Thymus (tissue), 11 donors: ENCODE results near the gene CTSD. TPM values are rescaled to one million over a fixed set of nuclear protein-coding genes. Genes with fewer than 3 reads are reported as not detected.

Source experiments
- DNase-seq, 9 donors: peaks; one replicate each; pipeline ENCODE4 v3.0.0-alpha.2; 2013; ENCODE audit warnings: low spot score in 9 of 9, low read depth in 6 of 9, missing footprints in 1 of 9
- H3K27ac ChIP-seq, 2 donors: one replicate each; pipeline ENCODE4 v1.5.1; 2013; ENCODE audit warnings: control low read depth in 1 of 2, low read depth in 1 of 2, low read length in 1 of 2, mild to moderate bottlenecking in 1 of 2, moderate library complexity in 1 of 2
- H3K27me3 ChIP-seq, 2 donors: one replicate each; pipeline ENCODE4 v1.5.1; 2013; ENCODE audit warnings: low read length in 1 of 2; ENCODE audit not compliant: control insufficient read depth in 2 of 2, insufficient read depth in 1 of 2
- H3K36me3 ChIP-seq, 2 donors: one replicate each; pipeline ENCODE4 v1.5.1; 2013; ENCODE audit warnings: low read length in 1 of 2, mild to moderate bottlenecking in 1 of 2, moderate library complexity in 1 of 2; ENCODE audit not compliant: control insufficient read depth in 2 of 2, insufficient read depth in 2 of 2
- H3K4me1 ChIP-seq, 2 donors: one replicate each; pipeline ENCODE4 v1.5.1; 2013; ENCODE audit warnings: low read length in 2 of 2; ENCODE audit not compliant: control insufficient read depth in 2 of 2, insufficient read depth in 2 of 2
- H3K4me3 ChIP-seq, 2 donors: one replicate each; pipeline ENCODE4 v1.5.1; 2013; ENCODE audit warnings: low read length in 2 of 2, control low read depth in 1 of 2, mild to moderate bottlenecking in 1 of 2
- H3K9me3 ChIP-seq, 2 donors: one replicate each; pipeline ENCODE4 v1.5.1; 2013; ENCODE audit warnings: low read length in 1 of 2, mild to moderate bottlenecking in 1 of 2; ENCODE audit not compliant: control insufficient read depth in 2 of 2, insufficient read depth in 1 of 2
- WGBS: extraction: QIAGEN DNeasy Blood & Tissue Kit; methylation state at CpG from one replicate; pipeline ENCODE4 v1.1.7; 2013; 5-methylcytosine and 5-hydroxymethylcytosine counted together
- polyA plus RNA-seq: library from polyadenylated mRNA; stranded (reverse); fragments of 200-250 nt; gene quantifications from one replicate; pipeline ENCODE4 v1.2.3, GENCODE V29; 2013
- total RNA-seq: library from RNA; stranded (reverse); fragments of 120-200 nt; gene quantifications from one replicate; pipeline ENCODE4 v1.2.4, GENCODE V29; 2013
- donor health status: healthy.

CTSD gene
- total and polyA plus RNA-seq, 2 donors: 97.4 to 487 TPM

- WGBS: 58% methylated on average over 11 of the region's 11 CpGs
- peak in 1 of 9 donors; percentile 34 for DNase-seq
- Histone ChIP-seq H3K36me3 (no peaks in the 10 kb centered on the region), H3K4me1 (peaks cover 16 to 51% of the 10 kb centered on the region in 2 donors), H3K27me3 (peaks cover 0 to 24% of the 10 kb centered on the region in 2 donors), H3K27ac (no peak overlapping the region), H3K4me3 (no peak overlapping the region), H3K9me3 (peaks cover 0 to 5% of the 10 kb centered on the region in 2 donors)
These were observed 33.6 kb downstream of the CTSD start for GRCh38 chr11:1730059-1730629.

DNA sequence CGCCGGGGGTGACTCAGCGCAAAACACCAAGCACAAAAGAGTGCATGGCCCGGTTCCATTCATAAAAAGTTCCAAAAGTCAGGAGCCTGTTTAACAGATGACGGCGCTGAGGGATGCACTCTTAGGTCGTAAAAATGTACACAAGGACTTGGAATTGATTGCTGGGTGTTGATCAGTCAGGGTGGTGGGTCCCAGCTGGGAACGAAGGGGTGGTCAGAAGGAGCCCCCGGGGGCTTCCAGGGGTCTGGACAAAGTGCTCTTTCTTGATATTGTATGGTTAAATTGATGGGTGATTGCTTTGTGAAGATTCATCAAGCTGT, 34.1 kb downstream of the CTSD start:
- peaks cover 0 to 19% of the 10 kb centered on the region in 2 donors for H3K27me3 ChIP-seq
- peaks cover 0 to 5% of the 10 kb centered on the region in 2 donors for H3K9me3 ChIP-seq
- no peaks in the 10 kb centered on the region for H3K36me3 ChIP-seq
- DNase-seq: no peak
- H3K4me1 ChIP-seq: peaks cover 16 to 50% of the 10 kb centered on the region in 2 donors
- no peak overlapping the region for H3K4me3 ChIP-seq
- 87% methylated on average over 9 of the region's 9 CpGs for WGBS
- H3K27ac ChIP-seq: peak overlapping the region in 1 of 2 donors; percentile 52

DNA sequence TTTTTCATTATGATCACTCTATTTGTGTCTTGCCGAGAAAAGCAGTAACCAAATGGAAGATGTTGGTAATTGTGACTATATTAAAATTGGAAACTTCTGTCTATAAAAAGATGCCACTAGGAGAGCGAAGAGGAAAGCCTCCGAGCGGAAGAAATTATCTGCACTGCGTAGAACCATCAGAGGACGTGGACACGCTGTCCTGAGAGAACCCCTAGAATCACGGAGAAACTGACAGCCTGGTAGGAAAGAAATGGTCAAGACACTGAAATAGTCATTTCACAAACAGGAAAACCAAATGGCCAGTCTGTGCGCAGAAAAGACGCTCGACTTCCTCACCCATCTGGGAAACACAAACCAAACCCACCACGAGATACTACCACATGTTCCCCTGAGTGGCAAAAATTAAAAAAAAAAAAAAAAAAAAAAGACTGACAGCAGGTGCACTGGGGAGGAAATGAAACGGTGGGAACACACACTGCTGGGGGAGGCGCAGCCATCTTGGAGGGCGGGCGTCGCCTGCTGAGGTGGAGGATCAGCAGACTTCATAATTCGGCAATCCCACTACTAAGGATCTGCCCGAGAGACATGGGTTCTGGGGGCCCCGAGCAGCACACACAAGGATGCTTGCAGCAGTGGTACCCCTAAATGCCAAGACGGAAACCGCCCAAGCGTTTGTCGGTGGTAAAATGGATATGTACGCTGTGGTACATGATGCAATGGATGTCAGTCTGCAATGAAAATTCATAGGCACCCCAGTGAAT, 34.6 kb downstream of the CTSD start:
- Histone ChIP-seq H3K9me3 (peaks cover 0 to 5% of the 10 kb centered on the region in 2 donors), H3K4me3 (peak overlapping the region in 1 of 2 donors; percentile 39), H3K4me1 (peaks cover 13 to 45% of the 10 kb centered on the region in 2 donors), H3K27me3 (peaks cover 0 to 15% of the 10 kb centered on the region in 2 donors), H3K27ac (peak overlapping the region; percentile 47 to 71), H3K36me3 (no peaks in the 10 kb centered on the region)
- WGBS: 25% methylated on average over 25 of the region's 25 CpGs
- DNase-seq: peak; percentile 27 to 82 (median 49)

DNA sequence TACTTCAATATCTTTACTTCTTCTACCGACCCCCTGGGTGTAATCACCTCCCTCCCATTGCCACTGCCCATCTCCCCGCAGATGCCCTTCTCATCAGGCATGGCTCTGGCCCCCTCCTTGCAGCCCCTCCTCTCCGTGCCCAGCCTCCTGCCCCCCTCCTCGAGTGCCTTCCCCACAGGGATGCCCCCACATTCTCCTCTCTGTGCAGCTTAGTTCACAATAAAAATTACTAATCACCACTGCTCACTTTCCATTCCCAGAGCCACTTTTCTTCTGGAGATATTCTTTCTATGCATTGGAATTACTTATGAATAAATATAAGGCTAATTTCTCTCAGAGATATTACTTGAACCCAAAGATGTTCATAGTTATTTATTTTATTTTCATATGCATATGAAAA, 35.4 kb downstream of the CTSD start:
- no peak for DNase-seq
- no peaks in the 10 kb centered on the region for H3K36me3 ChIP-seq
- peaks cover 11 to 37% of the 10 kb centered on the region in 2 donors for H3K4me1 ChIP-seq
- WGBS: 62% methylated on average over 4 of the region's 4 CpGs
- H3K27ac ChIP-seq: no peak overlapping the region
- H3K4me3 ChIP-seq: no peak overlapping the region
- peaks cover 0 to 5% of the 10 kb centered on the region in 2 donors for H3K9me3 ChIP-seq
- H3K27me3 ChIP-seq: peaks cover 0 to 8% of the 10 kb centered on the region in 2 donors

DNA sequence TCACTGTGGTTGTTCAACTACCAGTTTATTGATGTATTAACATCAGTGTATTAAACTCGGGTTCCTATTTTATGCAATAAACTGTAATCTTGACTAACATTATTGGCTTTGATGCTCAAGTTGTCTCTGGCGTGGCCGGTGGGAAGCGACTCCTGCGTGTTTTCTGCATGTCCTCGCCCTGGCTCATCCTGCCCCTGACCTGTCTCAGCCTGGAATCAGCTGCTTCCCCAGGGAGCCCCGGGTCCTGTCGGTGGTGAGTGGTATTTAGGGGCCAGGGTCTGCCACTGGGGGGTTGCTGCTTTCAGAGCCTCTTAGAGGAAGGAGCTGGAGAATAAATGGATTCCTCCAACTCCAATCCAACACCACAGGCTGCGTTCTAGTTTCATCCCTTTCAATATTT, 35.9 kb downstream of the CTSD start:
- Histone ChIP-seq H3K27me3 (peaks cover 0 to 6% of the 10 kb centered on the region in 2 donors), H3K36me3 (no peaks in the 10 kb centered on the region)
- 88% methylated on average over 9 of the region's 9 CpGs for WGBS

GRCh38 chr11:1727096-1727690, 36.5 kb downstream of the CTSD start:
- peaks cover 0 to 5% of the 10 kb centered on the region in 2 donors for H3K9me3 ChIP-seq
- no peak overlapping the region for H3K27ac ChIP-seq
- H3K4me1 ChIP-seq: peaks cover 11 to 32% of the 10 kb centered on the region in 2 donors
- WGBS: 88% methylated on average over 11 of the region's 11 CpGs
- DNase-seq: no peak
- peaks cover 0 to 4% of the 10 kb centered on the region in 2 donors for H3K27me3 ChIP-seq
- H3K36me3 ChIP-seq: no peaks in the 10 kb centered on the region
- no peak overlapping the region for H3K4me3 ChIP-seq

More for the DNA sequence above, 35.9 kb downstream of the CTSD start:
- Histone ChIP-seq H3K27ac (no peak overlapping the region), H3K4me3 (no peak overlapping the region), H3K9me3 (peaks cover 0 to 5% of the 10 kb centered on the region in 2 donors), H3K4me1 (peaks cover 11 to 32% of the 10 kb centered on the region in 2 donors)
- DNase-seq: no peak

GRCh38 chr11:1719781-1720180, 43.9 kb downstream of the CTSD start:
- no peaks in the 10 kb centered on the region for H3K36me3 ChIP-seq
- 97% methylated on average over 8 of the region's 8 CpGs for WGBS
- H3K4me1 ChIP-seq: no peaks in the 10 kb centered on the region
- no peaks in the 10 kb centered on the region for H3K27me3 ChIP-seq
- no peak overlapping the region for H3K4me3 ChIP-seq
- no peak for DNase-seq
- no peak overlapping the region for H3K27ac ChIP-seq
- no peaks in the 10 kb centered on the region for H3K9me3 ChIP-seq

GRCh38 chr11:1718326-1718725, 45.4 kb downstream of the CTSD start:
- Histone ChIP-seq H3K27me3 (no peaks in the 10 kb centered on the region), H3K27ac (no peak overlapping the region), H3K9me3 (no peaks in the 10 kb centered on the region), H3K4me1 (no peaks in the 10 kb centered on the region), H3K36me3 (no peaks in the 10 kb centered on the region), H3K4me3 (no peak overlapping the region)
- no peak for DNase-seq
- 98% methylated on average over 15 of the region's 15 CpGs for WGBS

GRCh38 chr11:1717745-1718144, 46.0 kb downstream of the CTSD start:
- Histone ChIP-seq H3K27ac (no peak overlapping the region), H3K36me3 (no peaks in the 10 kb centered on the region), H3K27me3 (no peaks in the 10 kb centered on the region), H3K4me1 (no peaks in the 10 kb centered on the region), H3K4me3 (no peak overlapping the region), H3K9me3 (no peaks in the 10 kb centered on the region)
- no peak for DNase-seq
- 93% methylated on average over 8 of the region's 8 CpGs for WGBS
